Psoas muscle (tissue), 8 donors: Measurements from ENCODE around the gene PLXNC1. TPM values are rescaled to one million over a fixed set of nuclear protein-coding genes. Genes with fewer than 3 reads are reported as not detected.

Experiments used
- ATAC-seq, 4 donors: fragments of 200-7000 bp; cut with Tn5 transposase; one replicate each; pipeline ENCODE4 v1.9.1; 2020; ENCODE audit warnings: moderate library complexity in 3 of 4, mild to moderate bottlenecking in 2 of 4
- DNase-seq, 2 donors: peaks; one replicate each; pipeline ENCODE4 v3.0.0-alpha.2; 2020
- H3K27ac ChIP-seq: fragments of 200-600 bp; one replicate; pipeline ENCODE4 v1.8.0; 2022
- H3K27me3 ChIP-seq, 3 donors: fragments of 200-600 bp in 1 of 3; one replicate each; pipeline versions ENCODE4 v1.6.1 to v1.8.0; 2013 to 2022; ENCODE audit warnings: low read length in 2 of 3, mild to moderate bottlenecking in 2 of 3, moderate library complexity in 1 of 3; ENCODE audit not compliant: insufficient read depth in 3 of 3
- H3K36me3 ChIP-seq, 2 donors: fragments of 200-600 bp in 1 of 2; one replicate each; pipeline versions ENCODE4 v1.6.1 to v1.8.0; 2013 to 2022; ENCODE audit warnings: low read depth in 1 of 2, mild to moderate bottlenecking in 1 of 2, moderate library complexity in 1 of 2; ENCODE audit not compliant: insufficient read depth in 1 of 2
- H3K4me1 ChIP-seq: fragments of 200-600 bp; one replicate; pipeline ENCODE4 v1.8.0; 2022
- H3K4me3 ChIP-seq: fragments of 200-600 bp; one replicate; pipeline ENCODE4 v1.8.0; 2022; ENCODE audit warnings: mild to moderate bottlenecking
- H3K9me3 ChIP-seq: fragments of 200-600 bp; one replicate; pipeline ENCODE4 v1.8.0; 2022
- CTCF ChIP-seq: fragments of 200-600 bp; IDR thresholded peaks from one replicate; pipeline ENCODE4 v1.8.0; 2022; ENCODE audit warnings: antibody characterized with exemption
- WGBS, 3 donors: extraction: QIAGEN DNeasy Blood & Tissue Kit; methylation state at CpG; one replicate each; pipeline versions ENCODE4 v1.1.6 to v1.1.7; 2013; 5-methylcytosine and 5-hydroxymethylcytosine counted together
- intact Hi-C, 2 donors: fragments of 100-400 bp; cut with DNase I; formaldehyde crosslinking; loops; one replicate each; pipeline versions ENCODE4 v1.11.0 to v1.14.2; 2022
- polyA plus RNA-seq, 3 donors: library from polyadenylated mRNA; stranded (reverse); fragments of 200-250 nt; gene quantifications; one replicate each; pipeline ENCODE4 v1.2.3, GENCODE V29; 2013
- total RNA-seq, 4 donors: library from RNA; stranded (reverse); fragmentation: NEBNext Ultra II Directional in 2 of 4; extraction: Animal tissue kit (Norgen Biotek cat#: 25700) in 2 of 4; gene quantifications; one replicate each; pipeline versions ENCODE4 v1.2.1 to v1.2.4, GENCODE V29; 2021 to 2023
- donor health status: healthy with polysubstance abuse.
- donor health status: DM: no; HTN: no; CAD: no; lungs with moderate emphysema.
- donor health status: Bipolar disorder and iron deficiency.
- donor health status: healthy.
- donor health status: DM: yes; HTN: yes; CAD: no.
- donor health status: DM: no; HTN: no; CAD: no.
- donor health status: DM: no; HTN: no; CAD: no.
- donor health status: DM: yes; HTN: yes; CAD: no.

Gene PLXNC1
- total and polyA plus RNA-seq, 7 donors, result 0.18 to 4.0 (median 0.52) TPM

- Histone ChIP-seq H3K4me3 (no peak overlapping the region), H3K36me3 (no peaks in the 10 kb centered on the region), H3K9me3 (no peaks in the 10 kb centered on the region), H3K27ac (no peak overlapping the region), H3K27me3 (no peaks in the 10 kb centered on the region), H3K4me1 (no peaks in the 10 kb centered on the region)
- ATAC-seq, result no peak
- no peak for TF ChIP-seq CTCF
- 66 to 87% (median 79%) methylated on average over 1 of the region's 1 CpG for WGBS, 3 donors
- DNase-seq, result no peak
- intact Hi-C loops, result no loop called here
These were observed 57.4 kb downstream of the PLXNC1 start for GRCh38 chr12:94205822-94206221.

- no peaks in the 10 kb centered on the region for H3K27me3 ChIP-seq
- H3K4me1 ChIP-seq, result no peaks in the 10 kb centered on the region
- H3K27ac ChIP-seq, result no peak overlapping the region
- no peak for DNase-seq
- no peak for ATAC-seq
- intact Hi-C loops, result no loop called here
- no peaks in the 10 kb centered on the region for H3K36me3 ChIP-seq
- no peak for TF ChIP-seq CTCF
- H3K4me3 ChIP-seq, result no peak overlapping the region
- no peaks in the 10 kb centered on the region for H3K9me3 ChIP-seq
- 75 to 94% (median 80%) methylated on average over 2 of the region's 2 CpGs for WGBS, 3 donors
These were observed 58.5 kb downstream of the PLXNC1 start for GRCh38 chr12:94206886-94207285.

- H3K4me1 ChIP-seq, result no peaks in the 10 kb centered on the region
These were observed 59.1 kb downstream of the PLXNC1 start for GRCh38 chr12:94207467-94207848.

GRCh38 chr12:94207849-94208621 lies 59.7 kb downstream of the PLXNC1 start:
- no peaks in the 10 kb centered on the region for H3K27me3 ChIP-seq
- peak overlapping the region; percentile 59 for H3K27ac ChIP-seq
- intact Hi-C loops, result no loop called here
- no peaks in the 10 kb centered on the region for H3K4me1 ChIP-seq
- peak; percentile 48 to 77 (median 60) for ATAC-seq
- no peak for TF ChIP-seq CTCF
- no peaks in the 10 kb centered on the region for H3K36me3 ChIP-seq
- 32 to 48% (median 39%) methylated on average over 14 of the region's 14 CpGs for WGBS, 3 donors
- no peaks in the 10 kb centered on the region for H3K9me3 ChIP-seq
- H3K4me3 ChIP-seq, result peak overlapping the region; percentile 37
- DNase-seq, result no peak

More at GRCh38 chr12:94207467-94207848, 59.1 kb downstream of the PLXNC1 start:
- WGBS, 3 donors, result 44 to 53% (median 46%) methylated on average over 2 of the region's 2 CpGs
- DNase-seq (no peak), ATAC-seq (no peak)
- Histone ChIP-seq H3K36me3 (no peaks in the 10 kb centered on the region), H3K27ac (peak overlapping the region; percentile 59), H3K27me3 (no peaks in the 10 kb centered on the region), H3K4me3 (peak overlapping the region; percentile 37), H3K9me3 (no peaks in the 10 kb centered on the region)
- no peak for TF ChIP-seq CTCF
- intact Hi-C loops, result no loop called here

GRCh38 chr12:94208622-94208966 lies 60.2 kb downstream of the PLXNC1 start:
- 57 to 73% (median 73%) methylated on average over 4 of the region's 4 CpGs for WGBS, 3 donors
- no peak for DNase-seq
- intact Hi-C loops, result no loop called here
- Histone ChIP-seq H3K9me3 (no peaks in the 10 kb centered on the region), H3K27me3 (no peaks in the 10 kb centered on the region), H3K4me3 (no peak overlapping the region), H3K36me3 (no peaks in the 10 kb centered on the region), H3K27ac (peak overlapping the region; percentile 59), H3K4me1 (no peaks in the 10 kb centered on the region)
- TF ChIP-seq CTCF, result no peak
- peak in 3 of 4 donors; percentile 53 to 60 (median 58) for ATAC-seq
